Endothelial cell of umbilical vein (primary cell): ENCODE measurements around the gene KRT32. TPM values are rescaled to one million over a fixed set of nuclear protein-coding genes. Genes with fewer than 3 reads are reported as not detected.

Source experiments
- BruUV-seq: library from RNA; stranded (reverse); fragments of 400-500 nt; replicated peaks from 2 replicates; lab custom pipeline; 2021; lab: Mats Ljungman, UMichigan
- CTCF ChIA-PET: fragments of 300-600, 350-600 bp; sonication (Branson Sonifier 250); formaldehyde crosslinking; loops from one replicate; lab custom pipeline; 2021; ENCODE audit warnings: antibody characterized with exemption, inconsistent platforms; lab: Charles Lee
- POLR2A ChIA-PET: fragments of 300-600, 350-600 bp; sonication (Branson Sonifier 250); formaldehyde crosslinking; loops from one replicate; lab custom pipeline; 2021; ENCODE audit warnings: antibody characterized with exemption, inconsistent platforms; lab: Charles Lee
- DNase-seq: peaks from one replicate; pipeline ENCODE4 v3.0.0-alpha.2; 2011; ENCODE audit warnings: low read depth, low spot score
- FAIRE-seq: peaks from 2 replicates; lab custom pipeline; 2011; peaks lifted over from hg19 to GRCh38; lab: Jason Lieb, UNC
- H2AFZ ChIP-seq: 2 replicates; pipeline ENCODE4 v1.6.0; 2012; ENCODE audit warnings: low read depth, low read length, control low read depth, inconsistent platforms
- H3K27ac ChIP-seq: 2 replicates; pipeline ENCODE4 v1.5.1; 2011; ENCODE audit warnings: low read depth, mild to moderate bottlenecking, control low read depth, low read length, moderate library complexity; ENCODE audit not compliant: insufficient read depth
- H3K27me3 ChIP-seq, 2 experiments: 2 replicates each; pipeline versions ENCODE4 v1.6.0 to v1.6.1; 2011; ENCODE audit warnings: low read length in 2 of 2, mixed read lengths in 1 of 2; ENCODE audit not compliant: control insufficient read depth in 2 of 2, insufficient read depth in 2 of 2
- H3K36me3 ChIP-seq, 2 experiments: 2 replicates in 1 of 2; 3 replicates in 1 of 2; pipeline ENCODE4 v1.5.1; 2011; ENCODE audit warnings: low read length in 2 of 2, mild to moderate bottlenecking in 1 of 2, moderate library complexity in 1 of 2; ENCODE audit not compliant: control insufficient read depth in 2 of 2, insufficient read depth in 2 of 2; ENCODE audit errors: extremely low read depth in 1 of 2
- H3K4me1 ChIP-seq: 3 replicates; pipeline ENCODE4 v1.5.1; 2011; ENCODE audit warnings: mild to moderate bottlenecking, low read length; ENCODE audit not compliant: control insufficient read depth, insufficient read depth; ENCODE audit errors: extremely low read depth
- H3K4me2 ChIP-seq: 2 replicates; pipeline ENCODE4 v1.6.1; 2011; ENCODE audit warnings: low read length, control low read depth, mixed read lengths; ENCODE audit not compliant: insufficient read depth
- H3K4me3 ChIP-seq, 3 experiments: fragments of 200-600 bp in 1 of 3; sonication (generic), shearing (Covaris generic) in 1 of 3; replicated peaks in 1 of 3; 2 replicates each; pipeline ENCODE4 v1.5.1; 2011 to 2016; ENCODE audit warnings: control low read depth in 3 of 3, low read length in 3 of 3, mild to moderate bottlenecking in 2 of 3, inconsistent platforms in 1 of 3, low read depth in 1 of 3, moderate library complexity in 1 of 3; ENCODE audit not compliant: insufficient read depth in 1 of 3
- H3K79me2 ChIP-seq: 2 replicates; pipeline ENCODE4 v1.6.0; 2012; ENCODE audit warnings: low read length, inconsistent platforms; ENCODE audit not compliant: control insufficient read depth, insufficient read depth
- H3K9ac ChIP-seq: replicated peaks from 2 replicates; pipeline ENCODE3; 2011; ENCODE audit warnings: low read length, control low read depth; ENCODE audit not compliant: insufficient read depth; ENCODE audit errors: extremely low read depth
- H3K9me1 ChIP-seq: replicated peaks from 3 replicates; pipeline ENCODE4 v1.6.0; 2011; ENCODE audit warnings: mild to moderate bottlenecking, low read length; ENCODE audit not compliant: control insufficient read depth, insufficient read depth; ENCODE audit errors: extremely low read depth
- H3K9me3 ChIP-seq: replicated peaks from 2 replicates; pipeline ENCODE4 v1.5.1; 2012; ENCODE audit warnings: low read length, inconsistent platforms; ENCODE audit not compliant: control insufficient read depth, insufficient read depth
- H4K20me1 ChIP-seq: replicated peaks from 2 replicates; pipeline ENCODE3; 2011; ENCODE audit warnings: mild to moderate bottlenecking, low read length; ENCODE audit not compliant: control insufficient read depth, insufficient read depth; ENCODE audit errors: extremely low read depth
- EZH2 ChIP-seq: IDR thresholded peaks from 2 replicates; pipeline ENCODE4 v1.6.1; 2012; ENCODE audit warnings: borderline replicate concordance, low read depth, mild to moderate bottlenecking, moderate library complexity, low read length, inconsistent platforms; ENCODE audit not compliant: severe bottlenecking
- FOS ChIP-seq: IDR thresholded peaks from 2 replicates; pipeline ENCODE4 v1.6.1; 2011; ENCODE audit warnings: mild to moderate bottlenecking, low read length, moderate library complexity, borderline replicate concordance; ENCODE audit not compliant: insufficient read depth
- GATA2 ChIP-seq: IDR thresholded peaks from 2 replicates; pipeline ENCODE4 v1.7.0; 2011; ENCODE audit warnings: low read depth, mild to moderate bottlenecking, moderate library complexity, mixed read lengths, low read length; ENCODE audit not compliant: insufficient read length, insufficient read depth
- JUN ChIP-seq: IDR thresholded peaks from 2 replicates; pipeline ENCODE4 v1.6.1; 2011; ENCODE audit warnings: borderline replicate concordance, low read depth; ENCODE audit not compliant: insufficient read length, insufficient read depth
- MYC ChIP-seq: IDR thresholded peaks from one replicate; pipeline ENCODE4 v1.6.1; 2011; ENCODE audit warnings: mild to moderate bottlenecking, low read depth, low read length
- POLR2A ChIP-seq: IDR thresholded peaks from 2 replicates; pipeline ENCODE4 v1.6.1; 2012; ENCODE audit warnings: low read depth, mild to moderate bottlenecking, control low read depth, low read length
- POLR2AphosphoS5 ChIP-seq: IDR thresholded peaks from 2 replicates; pipeline ENCODE4 v1.6.1; 2012; ENCODE audit warnings: low read depth, mild to moderate bottlenecking, control low read depth, low read length, moderate library complexity; ENCODE audit not compliant: insufficient read depth
- dilution Hi-C: fragments of 300-500 bp; cut with MboI; formaldehyde crosslinking; loops from one replicate; pipeline ENCODE4 v1.15.0; 2019; ENCODE audit warnings: low sequenced_read_pairs; ENCODE audit not compliant: extremely low pct_ligation_motif_present
- intact Hi-C: fragments of 100-400 bp; cut with micrococcal nuclease; formaldehyde crosslinking; loops from one replicate; pipeline ENCODE4 v1.10.0; 2022
- polyA plus RNA-seq, 4 experiments: library from polyadenylated mRNA; depleted of rRNA in 3 of 4; stranded (reverse) in 3 of 4; unstranded in 1 of 4; fragments of >200 nt; gene quantifications; 2 replicates each; pipeline versions ENCODE4 v1.2.1 to v1.2.3, GENCODE V29; 2011 to 2012; ENCODE audit warnings: missing spikeins in 1 of 4
- total RNA-seq: library from RNA; stranded (reverse); gene quantifications from 2 replicates; pipeline ENCODE4 v1.2.3, GENCODE V29; 2021
- TF ChIP-seq, protein P1 (sequence below), 2 donors: IDR thresholded peaks; 1 replicate in 1 of 2; 2 replicates in 1 of 2; pipeline ENCODE4 v1.5.1; 2011; ENCODE audit warnings: low read length in 2 of 2, mild to moderate bottlenecking in 2 of 2, moderate library complexity in 2 of 2, control low read depth in 1 of 2, inconsistent platforms in 1 of 2, low read depth in 1 of 2; ENCODE audit not compliant: insufficient read depth in 1 of 2; ENCODE audit errors: extremely low read depth in 1 of 2
- TF ChIP-seq, protein P2 (sequence below): IDR thresholded peaks from 2 replicates; pipeline ENCODE4 v1.6.1; 2011; ENCODE audit not compliant: insufficient read depth, insufficient read length

KRT32 gene
- total and polyA plus RNA-seq, 2 donors (not counting 3 experiments of a cell fraction or from before 2014, with no cell fraction given): not detected

DNA sequence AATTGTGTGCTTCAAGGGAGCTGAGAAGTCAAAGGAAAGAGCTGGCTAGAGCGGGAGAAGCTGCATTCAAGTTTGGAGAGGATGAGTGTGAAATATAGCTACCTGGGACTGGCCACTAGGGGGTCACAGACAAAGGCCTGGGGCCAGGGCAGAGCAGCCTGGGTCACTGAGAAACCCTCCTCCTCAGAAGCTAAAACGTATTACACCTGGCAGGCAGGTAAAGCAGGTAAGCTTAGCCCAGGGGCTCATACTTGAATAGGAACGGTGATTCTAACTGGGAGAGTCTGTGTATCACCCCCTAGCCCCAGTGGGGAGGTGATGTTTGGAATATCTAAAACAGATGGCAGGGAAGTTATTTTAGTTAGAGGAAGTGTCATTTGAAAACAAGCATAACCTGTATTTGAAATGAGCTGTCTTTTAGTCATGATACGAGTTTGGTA, 49.6 kb downstream of the KRT32 start:
- H2AFZ ChIP-seq: no peak overlapping the region
- H3K4me1 ChIP-seq: no peaks in the 10 kb centered on the region
- H3K79me2 ChIP-seq: no peaks in the 10 kb centered on the region
- H3K4me3 ChIP-seq: no peak overlapping the region
- no peak for TF ChIP-seq JUN
- TF ChIP-seq, protein P1, sequence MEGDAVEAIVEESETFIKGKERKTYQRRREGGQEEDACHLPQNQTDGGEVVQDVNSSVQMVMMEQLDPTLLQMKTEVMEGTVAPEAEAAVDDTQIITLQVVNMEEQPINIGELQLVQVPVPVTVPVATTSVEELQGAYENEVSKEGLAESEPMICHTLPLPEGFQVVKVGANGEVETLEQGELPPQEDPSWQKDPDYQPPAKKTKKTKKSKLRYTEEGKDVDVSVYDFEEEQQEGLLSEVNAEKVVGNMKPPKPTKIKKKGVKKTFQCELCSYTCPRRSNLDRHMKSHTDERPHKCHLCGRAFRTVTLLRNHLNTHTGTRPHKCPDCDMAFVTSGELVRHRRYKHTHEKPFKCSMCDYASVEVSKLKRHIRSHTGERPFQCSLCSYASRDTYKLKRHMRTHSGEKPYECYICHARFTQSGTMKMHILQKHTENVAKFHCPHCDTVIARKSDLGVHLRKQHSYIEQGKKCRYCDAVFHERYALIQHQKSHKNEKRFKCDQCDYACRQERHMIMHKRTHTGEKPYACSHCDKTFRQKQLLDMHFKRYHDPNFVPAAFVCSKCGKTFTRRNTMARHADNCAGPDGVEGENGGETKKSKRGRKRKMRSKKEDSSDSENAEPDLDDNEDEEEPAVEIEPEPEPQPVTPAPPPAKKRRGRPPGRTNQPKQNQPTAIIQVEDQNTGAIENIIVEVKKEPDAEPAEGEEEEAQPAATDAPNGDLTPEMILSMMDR (IDR thresholded peaks at IDR 0.05; ENCODE audit: extremely low read depth in 1 of 2, insufficient read depth in 1 of 2, low read depth in 1 of 2, low read length in 2 of 2): peak; percentile 18 to 21
- H3K27me3 ChIP-seq: peaks cover 0 to 4% of the 10 kb centered on the region in 2 experiments
- no TSS peak for BruUV-seq
- ChIA-PET CTCF (interaction anchor here (0.5 to 1.8 kb wide), 6 partner anchors 9 to 631 kb away, joined by 3 to 7 read pairs (median 3); no protein-coding TSS in a partner anchor), POLR2A (no interaction called here)
- dilution Hi-C loops (no loop called here), intact Hi-C loops (no loop called here)
- no peaks in the 10 kb centered on the region for H3K36me3 ChIP-seq
- H3K27ac ChIP-seq: no peak overlapping the region
- H4K20me1 ChIP-seq: no peaks in the 10 kb centered on the region
- no peak for FAIRE-seq
- H3K4me2 ChIP-seq: no peak overlapping the region
- no peaks in the 10 kb centered on the region for H3K9me1 ChIP-seq
- H3K9me3 ChIP-seq: no peaks in the 10 kb centered on the region
- no peak for DNase-seq
- H3K9ac ChIP-seq: no peak overlapping the region

DNA sequence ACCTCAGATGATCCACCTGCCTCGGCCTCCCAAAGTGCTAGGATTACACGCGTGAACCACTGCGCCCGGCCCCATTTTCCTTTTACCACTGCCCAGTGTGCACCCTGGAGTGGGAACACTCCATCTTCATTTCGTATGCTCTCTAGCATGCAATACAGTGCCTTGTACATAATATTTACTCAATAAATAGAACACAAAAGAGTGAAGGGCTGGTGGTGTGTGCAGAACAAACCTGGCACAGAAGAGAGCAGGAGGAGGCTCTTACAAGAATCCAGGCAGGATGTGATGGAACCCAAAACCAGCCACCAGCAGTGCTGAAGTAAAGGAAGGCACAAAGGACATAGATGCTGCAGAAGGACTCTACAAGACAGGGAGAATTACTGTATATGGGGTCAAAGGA, 50.1 kb downstream of the KRT32 start:
- no TSS peak for BruUV-seq
- Histone ChIP-seq H3K4me1 (no peaks in the 10 kb centered on the region), H3K4me2 (no peak overlapping the region), H3K79me2 (no peaks in the 10 kb centered on the region), H3K36me3 (no peaks in the 10 kb centered on the region), H3K27ac (no peak overlapping the region), H3K9me1 (no peaks in the 10 kb centered on the region), H3K27me3 (peaks cover 0 to 4% of the 10 kb centered on the region in 2 experiments), H4K20me1 (no peaks in the 10 kb centered on the region), H3K9me3 (no peaks in the 10 kb centered on the region), H3K4me3 (no peak overlapping the region), H3K9ac (no peak overlapping the region), H2AFZ (no peak overlapping the region)
- intact Hi-C loops: no loop called here
- TF ChIP-seq, protein P2, sequence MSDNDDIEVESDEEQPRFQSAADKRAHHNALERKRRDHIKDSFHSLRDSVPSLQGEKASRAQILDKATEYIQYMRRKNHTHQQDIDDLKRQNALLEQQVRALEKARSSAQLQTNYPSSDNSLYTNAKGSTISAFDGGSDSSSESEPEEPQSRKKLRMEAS: no peak
- TF ChIP-seq GATA2 (no peak), POLR2A (no peak), FOS (no peak), JUN (no peak), POLR2AphosphoS5 (no peak), MYC (no peak), EZH2 (no peak)
- TF ChIP-seq, protein P1 (IDR thresholded peaks at IDR 0.05; ENCODE audit: extremely low read depth in 1 of 2, insufficient read depth in 1 of 2, low read depth in 1 of 2, low read length in 2 of 2): no peak
- ChIA-PET POLR2A (no interaction called here), CTCF (interaction anchor here (1.5 to 1.8 kb wide), 2 partner anchors 132 to 246 kb away, joined by 3 to 7 read pairs; no protein-coding TSS in a partner anchor)
- dilution Hi-C loops: no loop called here
- DNase-seq: no peak
- no peak for FAIRE-seq
